GM21526 (cell line): Measurements from ENCODE around the gene CTNNBL1.

ENCODE experiments used
- ATAC-seq: cut with Tn5 transposase; IDR thresholded peaks from one replicate; pipeline ENCODE4 v1.9.1; 2021; ENCODE audit warnings: moderate library complexity; ENCODE audit not compliant: unreplicated experiment, low FRiP score

Gene CTNNBL1

GRCh38 chr20:37873884-37874283, 180.1 kb downstream of the CTNNBL1 start:
- no peak for ATAC-seq

GRCh38 chr20:37875460-37876175, 181.8 kb downstream of the CTNNBL1 start:
- ATAC-seq: no peak

- ATAC-seq: no peak
Measured at GRCh38 chr20:37876863-37877262, 183.0 kb downstream of the CTNNBL1 start.

- ATAC-seq: no peak
Measured at GRCh38 chr20:37877832-37878772, 184.3 kb downstream of the CTNNBL1 start.

- ATAC-seq: no peak
Measured at GRCh38 chr20:37878835-37879599, 185.2 kb downstream of the CTNNBL1 start.

GRCh38 chr20:37879843-37880242, 186.0 kb downstream of the CTNNBL1 start:
- ATAC-seq: no peak

- no peak for ATAC-seq
Measured at GRCh38 chr20:37880726-37881591, 187.1 kb downstream of the CTNNBL1 start.

GRCh38 chr20:37881601-37882343, 187.9 kb downstream of the CTNNBL1 start:
- ATAC-seq: no peak

- ATAC-seq: no peak
Measured at GRCh38 chr20:37882961-37883712, 189.3 kb downstream of the CTNNBL1 start.

GRCh38 chr20:37885042-37885441, 191.2 kb downstream of the CTNNBL1 start:
- ATAC-seq: no peak

- no peak for ATAC-seq
Measured at GRCh38 chr20:37885593-37886503, 192.0 kb downstream of the CTNNBL1 start.

- ATAC-seq: no peak
Measured at GRCh38 chr20:37886851-37887297, 193.0 kb downstream of the CTNNBL1 start.

- no peak for ATAC-seq
Measured at GRCh38 chr20:37888641-37889040, 194.8 kb downstream of the CTNNBL1 start.

- ATAC-seq: no peak
Measured at GRCh38 chr20:37890108-37890507, 196.3 kb downstream of the CTNNBL1 start.

- ATAC-seq: no peak
Measured at GRCh38 chr20:37890643-37891042, 196.8 kb downstream of the CTNNBL1 start.

GRCh38 chr20:37892001-37892400, 198.2 kb downstream of the CTNNBL1 start:
- no peak for ATAC-seq

GRCh38 chr20:37893566-37894241, 199.9 kb downstream of the CTNNBL1 start:
- no peak for ATAC-seq
